GM19463 (cell line): ENCODE measurements around the gene ZMYM3.
"Not testable (repeated sequence)": the region's sequence is repeated elsewhere in the genome, so short reads cannot be mapped to it uniquely, and the experiment has no call there.

Experiments
- ATAC-seq: cut with Tn5 transposase; IDR thresholded peaks from one replicate; pipeline ENCODE4 v1.9.1; 2021; ENCODE audit warnings: mild to moderate bottlenecking, moderate library complexity; ENCODE audit not compliant: unreplicated experiment

Gene ZMYM3

DNA sequence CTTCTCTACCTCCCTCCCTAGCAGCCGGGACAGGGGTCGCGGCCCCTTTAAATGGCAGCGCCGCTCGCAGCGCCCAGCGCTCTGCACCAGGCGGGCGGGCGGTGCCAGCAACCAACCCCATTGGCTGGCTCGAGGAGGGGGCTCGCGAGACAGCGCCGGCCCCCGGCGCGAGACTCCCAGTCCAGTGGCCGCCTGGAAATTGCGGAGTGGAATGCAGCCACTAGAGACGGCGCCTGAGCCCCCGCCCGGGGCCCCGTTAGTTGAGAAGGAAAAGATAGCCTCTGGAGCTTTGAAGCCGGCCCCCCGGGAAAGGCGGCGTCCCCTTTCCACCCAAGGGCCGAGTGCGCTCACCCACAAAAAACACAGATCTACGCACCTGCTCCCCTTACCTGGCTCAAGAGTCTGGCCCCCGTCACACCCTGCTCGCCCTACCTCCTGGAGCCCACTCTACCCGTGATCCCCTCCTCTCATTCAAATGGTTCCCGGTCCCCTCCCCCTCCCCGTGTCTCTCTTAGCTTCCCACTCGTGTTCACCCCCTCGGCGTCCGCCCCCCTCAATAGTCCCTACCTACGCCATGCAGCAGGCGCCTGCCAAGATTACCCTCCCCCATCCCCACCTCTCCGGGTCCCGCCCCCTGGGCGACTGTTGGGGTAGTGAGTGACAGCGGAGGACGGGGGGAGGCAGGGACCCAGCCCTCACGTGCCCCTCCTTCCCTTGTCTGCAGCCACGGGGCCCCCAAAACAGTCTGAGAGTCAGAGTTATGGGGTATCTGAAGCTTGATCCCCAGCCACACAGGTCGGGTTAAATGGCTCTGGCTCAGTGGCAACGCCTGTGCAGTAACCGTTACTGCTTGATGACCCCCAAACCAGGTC, at the start of gene ZMYM3:
TSS of gene ZMYM3 (minus strand) at position 49 of the 872 bp plus-strand sequence. CDS start 885 bp downstream, outside the sequence.
- peak; percentile 89 for ATAC-seq

- ATAC-seq = no peak
These were observed 48.7 kb upstream of the ZMYM3 start for GRCh38 chrX:71302461-71303213.

GRCh38 chrX:71301195-71301924, 47.4 kb upstream of the ZMYM3 start, which contains the start of gene ITGB1BP2:
ITGB1BP2 (plus strand) TSS chrX:71301750; CDS start chrX:71301807, 57 bp downstream.
- no peak for ATAC-seq

DNA sequence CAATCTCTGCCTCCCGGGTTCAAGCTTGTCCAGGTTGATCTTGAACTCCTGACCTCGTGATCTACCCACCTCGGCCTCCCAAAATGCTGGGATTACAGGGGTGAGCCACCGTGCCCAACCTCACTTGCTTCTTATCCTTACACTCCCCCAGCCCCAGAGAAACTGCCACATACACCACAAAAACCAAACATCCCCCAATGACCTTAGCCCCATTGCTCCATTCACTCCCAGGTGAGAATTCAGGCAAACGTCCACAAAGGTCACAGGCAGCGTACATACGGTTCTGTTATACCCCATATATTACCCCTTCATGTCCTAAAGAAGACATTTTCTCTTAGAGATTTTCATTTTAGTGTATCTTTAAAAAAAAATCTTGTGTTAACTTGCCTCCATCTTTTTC, 46.6 kb upstream of the ZMYM3 start:
- not testable (repeated sequence) for ATAC-seq

DNA sequence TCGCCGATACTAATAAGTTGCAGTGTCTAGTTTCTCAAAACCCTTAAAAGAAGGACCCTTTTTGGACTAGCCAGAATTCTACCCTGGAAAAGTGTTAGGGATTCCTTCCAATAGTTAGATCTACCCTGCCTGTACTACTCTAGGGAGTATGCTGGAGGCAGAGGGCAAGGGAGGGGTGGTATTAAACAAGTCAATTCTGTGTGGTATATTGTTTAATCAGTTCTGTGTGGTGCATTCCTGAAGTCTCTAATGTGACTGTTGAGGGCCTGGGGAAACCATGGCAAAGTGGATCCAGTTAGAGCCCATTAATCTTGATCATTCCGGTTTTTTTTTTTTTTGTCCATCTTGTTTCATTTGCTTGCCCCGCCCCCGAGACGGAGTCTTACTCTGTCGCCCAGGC, 46.1 kb upstream of the ZMYM3 start:
- not testable (repeated sequence) for ATAC-seq

DNA sequence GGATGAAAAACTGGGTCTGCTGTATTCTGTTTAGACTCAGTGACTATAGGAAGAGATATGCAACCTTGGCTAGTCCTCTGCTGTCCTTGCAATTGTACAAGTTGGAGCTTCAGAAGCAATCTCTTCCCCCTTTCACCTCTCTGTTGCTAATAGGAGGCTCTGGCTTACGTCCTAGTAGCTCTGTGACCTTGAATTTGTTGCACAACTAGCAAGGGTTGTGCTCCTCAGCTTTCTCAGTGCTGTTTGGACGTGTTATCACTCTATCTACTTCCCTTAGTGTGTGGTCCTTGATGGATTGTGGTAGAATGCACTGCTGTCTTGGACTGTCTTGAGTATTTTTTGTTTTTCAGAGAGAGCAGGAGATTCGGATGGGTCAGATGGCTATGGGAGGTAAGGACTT, 44.2 kb upstream of the ZMYM3 start:
- ATAC-seq = no peak

DNA sequence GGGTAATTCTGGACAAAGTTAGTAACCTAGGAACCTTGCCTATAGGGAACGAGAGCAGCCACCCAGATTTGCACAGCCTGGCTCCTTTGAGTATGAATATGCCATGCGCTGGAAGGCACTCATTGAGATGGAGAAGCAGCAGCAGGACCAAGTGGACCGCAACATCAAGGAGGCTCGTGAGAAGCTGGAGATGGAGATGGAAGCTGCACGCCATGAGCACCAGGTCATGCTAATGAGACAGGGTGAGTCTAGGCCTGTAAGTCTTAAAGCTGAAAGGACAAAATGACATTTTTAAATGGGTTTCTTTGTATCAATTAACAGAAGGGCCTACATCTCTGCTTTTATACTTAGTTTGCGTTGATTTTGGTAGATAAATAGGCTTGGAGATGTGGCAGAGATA, 42.9 kb upstream of the ZMYM3 start:
- no peak for ATAC-seq

DNA sequence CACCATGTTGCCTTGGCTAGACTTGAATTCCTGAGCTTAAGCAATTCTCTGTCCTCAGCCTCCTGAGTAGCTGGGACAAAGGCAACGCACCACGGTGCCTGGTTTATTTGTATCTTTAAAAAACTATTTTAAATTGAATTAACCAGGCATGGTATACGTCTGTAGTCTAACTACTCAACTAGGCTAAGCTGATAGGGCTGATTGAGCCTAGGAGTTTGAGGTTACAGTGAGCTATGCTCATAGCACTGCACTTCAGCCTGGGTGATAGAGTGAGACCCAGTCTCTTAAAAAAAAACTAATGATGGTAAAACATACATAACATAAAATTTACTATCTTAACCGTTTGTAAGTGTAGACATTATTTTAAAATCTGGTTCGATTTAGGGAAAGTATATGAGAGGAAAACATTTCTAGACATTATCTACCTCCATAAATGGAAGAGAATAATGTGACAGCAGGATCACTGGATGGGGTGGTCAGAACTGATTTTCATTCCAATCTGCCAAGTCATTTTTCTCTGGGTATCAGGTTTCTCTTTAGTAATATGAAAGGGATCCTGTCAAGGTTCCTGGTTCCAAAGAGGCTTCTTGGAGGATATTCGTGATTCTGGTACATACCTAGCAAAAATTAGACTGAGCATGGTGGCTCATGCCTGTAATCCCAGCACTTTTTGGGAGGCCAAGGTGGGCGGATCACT, 38.9 kb upstream of the ZMYM3 start:
- no peak for ATAC-seq

DNA sequence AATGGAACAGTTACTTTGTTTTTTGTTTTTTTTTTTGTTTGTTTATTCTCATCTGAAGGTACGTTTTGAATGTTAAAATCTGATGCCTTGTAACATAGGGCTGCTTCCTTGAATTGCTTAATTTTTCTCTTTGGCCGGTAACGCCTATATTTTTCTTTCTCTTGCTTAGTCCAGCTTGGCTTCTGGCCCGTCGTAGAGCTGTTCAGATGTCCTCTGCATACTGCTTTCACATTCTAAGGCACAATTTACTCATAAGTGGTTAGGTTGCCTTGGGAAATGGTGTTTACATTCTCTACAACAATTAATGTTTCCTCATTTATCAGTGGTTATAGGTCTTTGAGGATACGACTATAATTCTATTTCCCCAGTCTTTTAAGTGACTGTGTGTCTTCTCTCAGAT, 37.4 kb upstream of the ZMYM3 start:
- no peak for ATAC-seq

GRCh38 chrX:71285929-71286328, 32.0 kb upstream of the ZMYM3 start:
- ATAC-seq = no peak

GRCh38 chrX:71283403-71284143, 29.6 kb upstream of the ZMYM3 start, which contains the start of gene NONO:
NONO (plus strand) TSS chrX:71283635; CDS start chrX:71290638, 7,003 bp downstream.
- ATAC-seq = peak; percentile 83

GRCh38 chrX:71282514-71283402, 28.8 kb upstream of the ZMYM3 start:
- ATAC-seq = peak; percentile 34

DNA sequence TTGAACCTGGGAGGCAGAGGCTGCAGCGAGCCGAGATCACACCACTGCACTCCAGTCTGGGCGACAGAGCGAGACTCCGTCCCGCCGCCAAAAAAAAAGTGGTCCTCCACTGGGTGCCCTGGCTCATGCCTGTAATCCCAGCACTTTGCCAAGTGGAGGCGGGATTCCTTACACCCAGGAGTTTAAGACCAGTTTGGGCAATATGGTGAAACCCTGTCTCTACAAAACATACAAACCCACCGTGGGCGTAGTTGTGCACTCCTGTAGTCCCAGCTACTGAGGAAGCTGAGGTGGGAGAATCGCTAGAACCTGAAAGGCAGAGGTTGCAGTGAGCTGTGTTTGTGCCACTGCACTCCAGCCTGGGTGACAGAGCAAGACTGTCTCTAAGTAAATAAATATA, 27.4 kb upstream of the ZMYM3 start:
- ATAC-seq = not testable (repeated sequence)

DNA sequence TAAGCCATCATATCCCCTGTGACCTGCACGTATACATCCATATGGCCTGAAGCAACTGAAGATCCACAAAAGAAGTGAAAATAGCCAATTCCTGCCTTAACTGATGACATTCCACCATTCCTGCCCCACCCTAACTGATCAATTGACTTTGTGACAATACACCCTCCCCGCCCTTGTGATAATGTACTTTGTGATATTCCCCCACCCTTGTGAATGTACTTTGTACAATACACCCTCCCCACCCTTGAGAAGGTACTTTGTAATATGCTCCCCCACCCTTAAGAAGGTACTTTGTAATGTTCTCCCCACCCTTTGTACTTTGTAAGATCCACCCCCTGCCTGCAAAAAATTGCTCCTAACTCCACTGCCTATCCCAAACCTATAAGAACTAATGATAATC, 18.4 kb upstream of the ZMYM3 start:
- ATAC-seq = not testable (repeated sequence)

DNA sequence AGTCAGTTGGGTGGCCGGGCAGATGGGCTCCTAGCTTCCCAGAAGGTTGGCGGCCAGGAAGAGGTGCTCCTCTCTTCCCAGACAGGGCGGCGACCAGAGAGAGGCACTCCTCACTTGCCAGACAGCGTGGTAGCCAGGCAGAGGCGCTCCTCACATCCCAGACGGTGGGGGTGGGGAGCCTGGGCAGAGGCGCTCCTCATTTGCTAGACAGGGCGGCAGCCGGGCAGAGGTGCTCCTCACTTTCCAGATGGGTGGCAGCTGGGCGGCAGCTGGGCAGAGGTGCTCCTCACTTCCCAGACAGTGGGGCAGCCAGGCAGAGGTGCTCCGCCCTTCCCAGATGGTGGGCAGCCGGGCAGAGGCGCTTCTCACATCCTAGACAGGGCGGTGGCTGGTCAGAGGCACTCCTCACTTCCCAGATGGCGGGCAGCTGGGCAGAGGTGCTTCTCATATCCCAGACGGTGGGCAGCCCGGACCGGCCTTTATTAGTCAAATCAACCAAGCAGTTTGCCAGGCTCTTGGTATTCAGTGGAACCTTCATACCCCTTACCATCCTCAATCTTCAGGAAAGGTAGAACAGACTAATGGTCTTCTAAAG, 16.0 kb upstream of the ZMYM3 start:
- ATAC-seq = no peak

DNA sequence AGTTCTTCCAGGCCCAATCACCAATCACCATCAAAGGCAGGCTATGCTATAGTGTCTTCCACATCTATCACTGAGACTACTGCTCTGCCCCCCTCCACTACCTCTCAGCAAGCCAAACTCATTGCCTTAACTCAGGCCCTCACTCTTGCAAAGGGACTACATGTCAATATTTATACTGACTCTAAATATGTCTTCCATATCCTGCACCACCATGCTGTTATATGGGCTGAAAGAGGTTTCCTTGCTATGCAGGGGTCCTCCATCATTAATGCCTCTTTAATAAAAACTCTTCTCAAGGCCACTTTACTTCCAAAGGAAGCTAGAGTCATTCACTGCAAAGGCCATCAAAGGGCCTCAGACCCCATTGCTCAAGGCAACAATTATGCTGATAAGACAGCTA, 14.7 kb upstream of the ZMYM3 start:
- ATAC-seq = not testable (repeated sequence)

DNA sequence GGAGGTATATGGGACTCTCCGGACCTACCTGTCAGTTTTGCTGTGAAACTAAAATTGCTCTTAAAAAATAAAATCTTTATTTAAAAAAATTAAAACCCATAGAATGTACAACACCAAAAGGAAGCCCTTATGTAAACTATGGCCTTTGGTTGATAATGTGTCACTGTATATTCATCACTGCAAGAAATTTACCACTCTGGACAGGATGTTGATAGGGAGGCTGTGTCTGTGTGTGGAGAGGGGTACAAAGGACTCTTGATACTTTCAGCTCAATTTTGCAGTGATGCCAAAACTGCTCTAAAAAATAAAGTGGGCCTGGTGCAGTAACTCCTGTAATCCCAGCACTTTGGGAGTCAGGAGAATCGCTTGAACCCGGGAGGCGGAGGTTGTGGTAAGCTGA, 2.9 kb upstream of the ZMYM3 start:
- ATAC-seq = no peak

DNA sequence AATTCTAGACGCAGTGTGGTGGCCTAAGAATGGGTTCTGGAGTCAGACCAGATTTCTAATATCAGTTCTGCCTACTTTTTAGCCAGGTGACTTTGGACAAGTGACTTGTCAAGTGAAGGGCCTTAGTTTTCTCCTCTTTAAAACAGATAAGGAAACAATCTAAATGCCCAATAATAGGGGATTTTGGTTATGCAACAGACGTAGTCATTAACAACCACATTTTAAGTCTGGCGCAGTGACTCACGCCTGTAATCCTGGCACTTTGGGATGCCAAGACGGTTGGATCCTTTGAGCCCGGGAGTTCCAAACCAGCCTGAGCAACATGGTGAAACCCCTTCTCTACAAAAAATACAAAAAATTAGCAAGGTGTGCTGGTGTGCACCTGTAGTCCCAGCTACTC, 2.1 kb upstream of the ZMYM3 start:
- ATAC-seq = no peak
